Measurements from ENCODE around the gene IGFBP4. TPM values are rescaled to one million over a fixed set of nuclear protein-coding genes. Genes with fewer than 3 reads are reported as not detected.

IGFBP4 gene
- total and polyA plus RNA-seq, 2 of the 13 experiments (the other 11 are each of a cell fraction or from before 2014, with no cell fraction given): 4.1 to 49.0 TPM

DNA sequence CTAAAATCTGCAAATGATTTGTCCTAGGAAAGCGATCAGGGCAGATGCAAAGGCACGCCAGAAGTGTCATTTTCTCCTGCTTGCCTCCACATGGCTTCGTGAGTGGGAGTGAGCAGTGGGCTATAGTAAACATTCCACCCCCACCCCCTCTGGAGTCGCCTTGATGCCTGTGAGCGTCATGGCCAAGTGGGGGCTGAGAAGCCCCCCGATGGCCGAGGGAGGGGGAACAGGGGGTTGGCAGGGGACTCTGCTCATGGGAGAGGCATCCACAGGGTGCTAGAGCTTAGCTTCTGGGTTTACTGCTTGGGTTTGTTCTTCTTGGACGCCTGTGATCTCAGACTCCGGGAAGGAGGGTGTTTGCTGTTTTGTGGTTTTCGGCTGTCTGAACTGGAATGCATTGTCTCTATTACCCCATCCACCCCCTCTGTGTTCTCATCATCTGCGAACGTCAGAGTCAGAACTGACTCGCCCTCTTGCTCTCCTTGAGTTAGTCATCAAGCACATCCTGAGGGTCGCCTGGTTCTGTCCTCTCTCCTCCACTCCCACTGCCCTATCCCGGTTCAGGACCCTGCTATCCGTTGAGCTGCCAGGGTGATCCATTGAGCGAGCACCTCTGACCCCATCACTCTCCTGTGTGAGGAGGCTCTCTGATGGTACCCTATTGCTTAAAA lies 42.7 kb downstream of the IGFBP4 start (continued):
- TF ChIP-seq ZNF549 (CRISPR knock-in tag; IDR thresholded peaks at IDR 0.05) (no peak), ARID2 (CRISPR knock-in tag; IDR thresholded peaks at IDR 0.05; ENCODE audit: borderline replicate concordance) (no peak), EP300 (IDR thresholded peaks at IDR 0.05; ENCODE audit: low read depth in 2 of 2, low read length in 2 of 2) (peak in 1 of 2 experiments; percentile 43; a peak in 1 of 4 replicates), EP300 (CRISPR knock-in tag; IDR thresholded peaks at IDR 0.05; ENCODE audit: borderline replicate concordance) (no peak), ELF1 (CRISPR knock-in tag; IDR thresholded peaks at IDR 0.05) (no peak), ZNF629 (CRISPR knock-in tag; conservative IDR thresholded peaks at IDR 0.05) (no peak), NFE2L2 (IDR thresholded peaks at IDR 0.05; ENCODE audit: low read length) (no peak), KMT2B (CRISPR knock-in tag; IDR thresholded peaks at IDR 0.05) (no peak), ARID5B (CRISPR knock-in tag; IDR thresholded peaks at IDR 0.05) (no peak), ATF5 (CRISPR knock-in tag; IDR thresholded peaks at IDR 0.05; ENCODE audit: low read depth) (no peak), ZNF224 (CRISPR knock-in tag; IDR thresholded peaks at IDR 0.05) (no peak), TOPORS (CRISPR knock-in tag; IDR thresholded peaks at IDR 0.05) (no peak), NFATC3 (CRISPR knock-in tag; IDR thresholded peaks at IDR 0.05) (no peak), ZBTB7A (CRISPR knock-in tag; IDR thresholded peaks at IDR 0.05) (no peak), BCL6 (CRISPR knock-in tag; IDR thresholded peaks at IDR 0.05) (no peak), ZBTB7B (CRISPR knock-in tag; IDR thresholded peaks at IDR 0.05) (no peak), HDAC6 (IDR thresholded peaks at IDR 0.05; ENCODE audit: low read depth, low read length) (no peak), ZNF792 (CRISPR knock-in tag; IDR thresholded peaks at IDR 0.05) (no peak), ZNF136 (CRISPR knock-in tag; IDR thresholded peaks at IDR 0.05; ENCODE audit: low read depth) (no peak), TCF7 (IDR thresholded peaks at IDR 0.05; ENCODE audit: low read depth) (0 out of 2 replicates have a peak, but pooled peaks have one; percentile 3), RFXAP (CRISPR knock-in tag; IDR thresholded peaks at IDR 0.05; ENCODE audit: borderline replicate concordance) (no peak)
- TF ChIP-seq, protein P1, sequence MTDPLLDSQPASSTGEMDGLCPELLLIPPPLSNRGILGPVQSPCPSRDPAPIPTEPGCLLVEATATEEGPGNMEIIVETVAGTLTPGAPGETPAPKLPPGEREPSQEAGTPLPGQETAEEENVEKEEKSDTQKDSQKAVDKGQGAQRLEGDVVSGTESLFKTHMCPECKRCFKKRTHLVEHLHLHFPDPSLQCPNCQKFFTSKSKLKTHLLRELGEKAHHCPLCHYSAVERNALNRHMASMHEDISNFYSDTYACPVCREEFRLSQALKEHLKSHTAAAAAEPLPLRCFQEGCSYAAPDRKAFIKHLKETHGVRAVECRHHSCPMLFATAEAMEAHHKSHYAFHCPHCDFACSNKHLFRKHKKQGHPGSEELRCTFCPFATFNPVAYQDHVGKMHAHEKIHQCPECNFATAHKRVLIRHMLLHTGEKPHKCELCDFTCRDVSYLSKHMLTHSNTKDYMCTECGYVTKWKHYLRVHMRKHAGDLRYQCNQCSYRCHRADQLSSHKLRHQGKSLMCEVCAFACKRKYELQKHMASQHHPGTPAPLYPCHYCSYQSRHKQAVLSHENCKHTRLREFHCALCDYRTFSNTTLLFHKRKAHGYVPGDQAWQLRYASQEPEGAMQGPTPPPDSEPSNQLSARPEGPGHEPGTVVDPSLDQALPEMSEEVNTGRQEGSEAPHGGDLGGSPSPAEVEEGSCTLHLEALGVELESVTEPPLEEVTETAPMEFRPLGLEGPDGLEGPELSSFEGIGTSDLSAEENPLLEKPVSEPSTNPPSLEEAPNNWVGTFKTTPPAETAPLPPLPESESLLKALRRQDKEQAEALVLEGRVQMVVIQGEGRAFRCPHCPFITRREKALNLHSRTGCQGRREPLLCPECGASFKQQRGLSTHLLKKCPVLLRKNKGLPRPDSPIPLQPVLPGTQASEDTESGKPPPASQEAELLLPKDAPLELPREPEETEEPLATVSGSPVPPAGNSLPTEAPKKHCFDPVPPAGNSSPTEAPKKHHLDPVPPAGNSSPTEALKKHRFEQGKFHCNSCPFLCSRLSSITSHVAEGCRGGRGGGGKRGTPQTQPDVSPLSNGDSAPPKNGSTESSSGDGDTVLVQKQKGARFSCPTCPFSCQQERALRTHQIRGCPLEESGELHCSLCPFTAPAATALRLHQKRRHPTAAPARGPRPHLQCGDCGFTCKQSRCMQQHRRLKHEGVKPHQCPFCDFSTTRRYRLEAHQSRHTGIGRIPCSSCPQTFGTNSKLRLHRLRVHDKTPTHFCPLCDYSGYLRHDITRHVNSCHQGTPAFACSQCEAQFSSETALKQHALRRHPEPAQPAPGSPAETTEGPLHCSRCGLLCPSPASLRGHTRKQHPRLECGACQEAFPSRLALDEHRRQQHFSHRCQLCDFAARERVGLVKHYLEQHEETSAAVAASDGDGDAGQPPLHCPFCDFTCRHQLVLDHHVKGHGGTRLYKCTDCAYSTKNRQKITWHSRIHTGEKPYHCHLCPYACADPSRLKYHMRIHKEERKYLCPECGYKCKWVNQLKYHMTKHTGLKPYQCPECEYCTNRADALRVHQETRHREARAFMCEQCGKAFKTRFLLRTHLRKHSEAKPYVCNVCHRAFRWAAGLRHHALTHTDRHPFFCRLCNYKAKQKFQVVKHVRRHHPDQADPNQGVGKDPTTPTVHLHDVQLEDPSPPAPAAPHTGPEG (CRISPR knock-in tag; IDR thresholded peaks at IDR 0.05): no peak

Measured in HepG2 (cell line).